Spleen (tissue), 7 donors: ENCODE results near the gene GLDC.

Experiments
- CTCF ChIP-seq, 11 experiments: fragments of 200-600 bp in 7 of 11; fragments of 450-650 bp in 4 of 11; sonication (generic) in 4 of 11; IDR thresholded peaks in 8 of 11; conservative IDR thresholded peaks in 3 of 11; 1 replicate in 7 of 11; 2 replicates in 4 of 11; pipeline versions ENCODE4 v1.4.0 to v1.8.0; 2016 to 2021; ENCODE audit warnings: antibody characterized with exemption in 11 of 11, inconsistent platforms in 4 of 11, mild to moderate bottlenecking in 1 of 11
- POLR2A ChIP-seq, 3 donors: fragments of 450-650 bp; IDR thresholded peaks; one replicate each; pipeline ENCODE4 v1.5.1; 2017; ENCODE audit warnings: antibody characterized with exemption in 3 of 3, mild to moderate bottlenecking in 1 of 3
- POLR2AphosphoS5 ChIP-seq, 3 donors: sonication (generic); formaldehyde crosslinking; IDR thresholded peaks; one replicate each; pipeline ENCODE4 v1.5.1; 2017; ENCODE audit warnings: antibody characterized with exemption in 3 of 3
- donor health status: DM: no; HTN: no; CAD: no; lungs with moderate emphysema.
- donor health status: DM: no; HTN: no; CAD: no.
- donor health status: DM: no; HTN: no; CAD: no.

GRCh38 chr9:6552498-6553121 is 92.9 kb downstream of the GLDC start:
- no peak for TF ChIP-seq POLR2A (IDR thresholded peaks at IDR 0.05)
- no peak for TF ChIP-seq CTCF (IDR thresholded peaks at IDR 0.05 in 8 of 11, conservative IDR thresholded peaks at IDR 0.05 in 3 of 11)
- no peak for TF ChIP-seq POLR2AphosphoS5 (IDR thresholded peaks at IDR 0.05)
